ENCODE results near the gene UNC13D. TPM values are rescaled to one million over a fixed set of nuclear protein-coding genes. Genes with fewer than 3 reads are reported as not detected.
A peak's percentile ranks its signal among the peaks of the same experiment; 100 is the strongest.

The UNC13D gene
- total and polyA plus RNA-seq, 9 of the 15 experiments (the other 6 are each of a cell fraction or from before 2014, with no cell fraction given) = 0.86 to 244 (median 69.2) TPM

DNA sequence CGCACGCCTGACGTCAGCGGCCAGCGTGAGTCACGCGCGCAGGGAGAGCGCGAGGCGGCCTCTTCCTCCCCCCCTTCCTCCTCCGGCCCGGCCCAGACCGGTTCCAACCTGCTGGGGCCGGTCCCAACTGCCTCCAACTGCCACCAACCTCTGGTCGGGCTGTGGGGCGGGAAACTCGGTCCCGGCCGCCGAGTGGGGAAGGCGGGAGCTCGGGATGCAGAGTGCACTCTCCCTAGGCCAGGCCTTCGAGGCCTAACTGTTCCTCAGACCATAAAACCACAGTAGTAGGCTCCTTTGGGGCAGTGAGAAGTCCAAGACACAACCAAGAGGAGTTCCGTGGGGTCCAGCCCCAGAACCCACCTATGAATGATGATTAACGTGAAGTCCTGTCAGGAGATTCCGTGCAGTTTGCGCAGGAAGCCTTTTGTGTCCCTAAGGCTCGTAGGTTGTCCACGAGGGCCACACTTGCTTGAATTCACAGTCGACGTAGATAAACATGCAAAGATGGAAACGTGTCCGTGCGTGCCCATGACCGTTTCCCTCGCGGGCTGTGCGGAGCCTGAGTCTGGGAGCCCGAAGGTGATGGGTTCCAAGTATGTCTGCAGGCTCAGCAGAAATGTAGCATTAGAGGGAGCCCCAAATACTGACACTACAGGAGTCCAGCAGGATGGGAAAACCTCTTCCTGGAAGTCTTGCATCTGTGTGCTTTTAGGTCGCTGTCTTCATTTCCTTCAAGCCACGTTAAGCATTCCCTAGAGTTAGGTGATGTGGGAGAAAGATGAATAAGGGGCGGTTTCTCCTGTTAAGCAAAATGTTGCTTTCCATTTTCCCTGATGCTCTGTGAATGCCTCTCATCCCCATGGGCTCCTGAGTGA is 59.0 kb downstream of the UNC13D start (continued):
- TF ChIP-seq, protein P1, sequence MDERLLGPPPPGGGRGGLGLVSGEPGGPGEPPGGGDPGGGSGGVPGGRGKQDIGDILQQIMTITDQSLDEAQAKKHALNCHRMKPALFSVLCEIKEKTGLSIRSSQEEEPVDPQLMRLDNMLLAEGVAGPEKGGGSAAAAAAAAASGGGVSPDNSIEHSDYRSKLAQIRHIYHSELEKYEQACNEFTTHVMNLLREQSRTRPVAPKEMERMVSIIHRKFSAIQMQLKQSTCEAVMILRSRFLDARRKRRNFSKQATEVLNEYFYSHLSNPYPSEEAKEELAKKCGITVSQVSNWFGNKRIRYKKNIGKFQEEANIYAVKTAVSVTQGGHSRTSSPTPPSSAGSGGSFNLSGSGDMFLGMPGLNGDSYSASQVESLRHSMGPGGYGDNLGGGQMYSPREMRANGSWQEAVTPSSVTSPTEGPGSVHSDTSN (CRISPR knock-in tag; IDR thresholded peaks at IDR 0.05; ENCODE audit: low read depth) = no peak
- TF ChIP-seq, protein P1 (tag; conservative IDR thresholded peaks at IDR 0.05; ENCODE audit: low read depth) = 0 out of 2 replicates have a peak, but pooled peaks have one; percentile 45
- TF ChIP-seq PRMT5 (CRISPR knock-in tag; IDR thresholded peaks at IDR 0.05) (no peak; the same call in 1 of the 2 replicates), ZNF124 (CRISPR knock-in tag; IDR thresholded peaks at IDR 0.05) (no peak), ARID1B (IDR thresholded peaks at IDR 0.05) (no peak; the same call in 1 of the 2 replicates), ZNF184 (CRISPR knock-in tag; IDR thresholded peaks at IDR 0.05) (no peak), TAF1 (IDR thresholded peaks at IDR 0.05; ENCODE audit: control insufficient read depth, extremely low read depth, insufficient read depth, low read length, severe bottlenecking) (peak; percentile 86), SMAD1 (IDR thresholded peaks at IDR 0.05; ENCODE audit: low read depth, low read length, partially characterized antibody) (peak; percentile 69), FOS (IDR thresholded peaks at IDR 0.05; ENCODE audit: extremely low read depth, insufficient read length) (no peak), NR2F6 (CRISPR knock-in tag; IDR thresholded peaks at IDR 0.05) (0 out of 2 replicates have a peak, but pooled peaks have one; percentile 27), LEF1 (IDR thresholded peaks at IDR 0.05) (peak; percentile 100), TEAD1 (CRISPR knock-in tag; IDR thresholded peaks at IDR 0.05) (peak in 1 of 2 experiments; percentile 84; a peak in 2 of 4 replicates), SMARCE1 (IDR thresholded peaks at IDR 0.05) (peak; percentile 55; the same call in 1 of the 2 replicates)
- TF ChIP-seq, protein P2, sequence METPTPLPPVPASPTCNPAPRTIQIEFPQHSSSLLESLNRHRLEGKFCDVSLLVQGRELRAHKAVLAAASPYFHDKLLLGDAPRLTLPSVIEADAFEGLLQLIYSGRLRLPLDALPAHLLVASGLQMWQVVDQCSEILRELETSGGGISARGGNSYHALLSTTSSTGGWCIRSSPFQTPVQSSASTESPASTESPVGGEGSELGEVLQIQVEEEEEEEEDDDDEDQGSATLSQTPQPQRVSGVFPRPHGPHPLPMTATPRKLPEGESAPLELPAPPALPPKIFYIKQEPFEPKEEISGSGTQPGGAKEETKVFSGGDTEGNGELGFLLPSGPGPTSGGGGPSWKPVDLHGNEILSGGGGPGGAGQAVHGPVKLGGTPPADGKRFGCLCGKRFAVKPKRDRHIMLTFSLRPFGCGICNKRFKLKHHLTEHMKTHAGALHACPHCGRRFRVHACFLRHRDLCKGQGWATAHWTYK (CRISPR knock-in tag; IDR thresholded peaks at IDR 0.05) = peak; percentile 93
- TF ChIP-seq, protein P3, sequence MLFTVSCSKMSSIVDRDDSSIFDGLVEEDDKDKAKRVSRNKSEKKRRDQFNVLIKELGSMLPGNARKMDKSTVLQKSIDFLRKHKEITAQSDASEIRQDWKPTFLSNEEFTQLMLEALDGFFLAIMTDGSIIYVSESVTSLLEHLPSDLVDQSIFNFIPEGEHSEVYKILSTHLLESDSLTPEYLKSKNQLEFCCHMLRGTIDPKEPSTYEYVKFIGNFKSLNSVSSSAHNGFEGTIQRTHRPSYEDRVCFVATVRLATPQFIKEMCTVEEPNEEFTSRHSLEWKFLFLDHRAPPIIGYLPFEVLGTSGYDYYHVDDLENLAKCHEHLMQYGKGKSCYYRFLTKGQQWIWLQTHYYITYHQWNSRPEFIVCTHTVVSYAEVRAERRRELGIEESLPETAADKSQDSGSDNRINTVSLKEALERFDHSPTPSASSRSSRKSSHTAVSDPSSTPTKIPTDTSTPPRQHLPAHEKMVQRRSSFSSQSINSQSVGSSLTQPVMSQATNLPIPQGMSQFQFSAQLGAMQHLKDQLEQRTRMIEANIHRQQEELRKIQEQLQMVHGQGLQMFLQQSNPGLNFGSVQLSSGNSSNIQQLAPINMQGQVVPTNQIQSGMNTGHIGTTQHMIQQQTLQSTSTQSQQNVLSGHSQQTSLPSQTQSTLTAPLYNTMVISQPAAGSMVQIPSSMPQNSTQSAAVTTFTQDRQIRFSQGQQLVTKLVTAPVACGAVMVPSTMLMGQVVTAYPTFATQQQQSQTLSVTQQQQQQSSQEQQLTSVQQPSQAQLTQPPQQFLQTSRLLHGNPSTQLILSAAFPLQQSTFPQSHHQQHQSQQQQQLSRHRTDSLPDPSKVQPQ (CRISPR knock-in tag; IDR thresholded peaks at IDR 0.05; ENCODE audit: borderline replicate concordance) = 0 out of 2 replicates have a peak, but pooled peaks have one; percentile 29
- TF ChIP-seq, protein P4, sequence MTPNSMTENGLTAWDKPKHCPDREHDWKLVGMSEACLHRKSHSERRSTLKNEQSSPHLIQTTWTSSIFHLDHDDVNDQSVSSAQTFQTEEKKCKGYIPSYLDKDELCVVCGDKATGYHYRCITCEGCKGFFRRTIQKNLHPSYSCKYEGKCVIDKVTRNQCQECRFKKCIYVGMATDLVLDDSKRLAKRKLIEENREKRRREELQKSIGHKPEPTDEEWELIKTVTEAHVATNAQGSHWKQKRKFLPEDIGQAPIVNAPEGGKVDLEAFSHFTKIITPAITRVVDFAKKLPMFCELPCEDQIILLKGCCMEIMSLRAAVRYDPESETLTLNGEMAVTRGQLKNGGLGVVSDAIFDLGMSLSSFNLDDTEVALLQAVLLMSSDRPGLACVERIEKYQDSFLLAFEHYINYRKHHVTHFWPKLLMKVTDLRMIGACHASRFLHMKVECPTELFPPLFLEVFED (CRISPR knock-in tag; conservative IDR thresholded peaks at IDR 0.05) = 0 out of 2 replicates have a peak, but pooled peaks have one; percentile 49
- TF ChIP-seq, protein P5, sequence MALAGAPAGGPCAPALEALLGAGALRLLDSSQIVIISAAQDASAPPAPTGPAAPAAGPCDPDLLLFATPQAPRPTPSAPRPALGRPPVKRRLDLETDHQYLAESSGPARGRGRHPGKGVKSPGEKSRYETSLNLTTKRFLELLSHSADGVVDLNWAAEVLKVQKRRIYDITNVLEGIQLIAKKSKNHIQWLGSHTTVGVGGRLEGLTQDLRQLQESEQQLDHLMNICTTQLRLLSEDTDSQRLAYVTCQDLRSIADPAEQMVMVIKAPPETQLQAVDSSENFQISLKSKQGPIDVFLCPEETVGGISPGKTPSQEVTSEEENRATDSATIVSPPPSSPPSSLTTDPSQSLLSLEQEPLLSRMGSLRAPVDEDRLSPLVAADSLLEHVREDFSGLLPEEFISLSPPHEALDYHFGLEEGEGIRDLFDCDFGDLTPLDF (CRISPR knock-in tag; IDR thresholded peaks at IDR 0.05) = peak; percentile 89
